Measurements from ENCODE around the gene ATG7. TPM values are rescaled to one million over a fixed set of nuclear protein-coding genes. Genes with fewer than 3 reads are reported as not detected.

Gene ATG7
- total RNA-seq, 2 experiments from 2014 or later = 29.5 to 34.2 TPM

- ChIA-PET CTCF (interaction anchor here (1.2 to 1.8 kb wide), 2 partner anchors 9 to 12 kb away, joined by 4 to 6 read pairs; no protein-coding TSS in a partner anchor), POLR2A (no interaction called here)
- Mint-ChIP-seq H3K36me3 (ENCODE audit: low read depth) (no peaks in the 10 kb centered on the region), H3K4me3 (no peak overlapping the region), H3K27ac (no peak overlapping the region), H3K9me3 (no peaks in the 10 kb centered on the region), H3K27me3 (peaks cover 7% of the 10 kb centered on the region), H3K4me1 (no peaks in the 10 kb centered on the region)
- no peak for DNase-seq
These were observed 11.7 kb upstream of the ATG7 start for GRCh38 chr3:11260460-11260859.

- peaks cover 7% of the 10 kb centered on the region for H3K27me3 Mint-ChIP-seq
- H3K4me1 Mint-ChIP-seq = peaks cover 20% of the 10 kb centered on the region
- DNase-seq = no peak
- H3K36me3 Mint-ChIP-seq (ENCODE audit: low read depth) = no peaks in the 10 kb centered on the region
- ChIA-PET POLR2A (no interaction called here), CTCF (interaction anchor here (1.9 kb wide), 1 partner anchor 8 kb away, joined by 6 read pairs; no protein-coding TSS in a partner anchor)
- no peak overlapping the region for H3K4me3 Mint-ChIP-seq
- no peaks in the 10 kb centered on the region for H3K9me3 Mint-ChIP-seq
- no peak overlapping the region for H3K27ac Mint-ChIP-seq
These were observed 3.2 kb upstream of the ATG7 start for GRCh38 chr3:11269007-11269406.

- Mint-ChIP-seq H3K27ac (peak overlapping the region; percentile 93), H3K9me3 (peaks cover 10% of the 10 kb centered on the region), H3K27me3 (no peaks in the 10 kb centered on the region), H3K4me3 (peak overlapping the region; percentile 83), H3K36me3 (ENCODE audit: low read depth) (peaks cover 30% of the 10 kb centered on the region), H3K4me1 (peaks cover 52% of the 10 kb centered on the region)
- POLR2A ChIA-PET = interaction anchor here (0.5 to 1.6 kb wide), 3 partner anchors 14 to 370 kb away, joined by 4 to 5 read pairs (median 4); no protein-coding TSS in a partner anchor
- no peak for DNase-seq
- CTCF ChIA-PET = interaction anchor here (0.6 to 3.5 kb wide), 9 partner anchors 10 to 33 kb away, joined by 3 to 17 read pairs (median 4); no protein-coding TSS in a partner anchor
These were observed 843 bp downstream of the ATG7 start for GRCh38 chr3:11272906-11273574.

- H3K27ac Mint-ChIP-seq = no peak overlapping the region
- H3K36me3 Mint-ChIP-seq (ENCODE audit: low read depth) = peaks cover 36% of the 10 kb centered on the region
- POLR2A ChIA-PET = interaction anchor here (1.6 kb wide), 1 partner anchor 13 kb away, joined by 5 read pairs; no protein-coding TSS in a partner anchor
- CTCF ChIA-PET = interaction anchor here (0.8 to 3.5 kb wide), 6 partner anchors 10 to 34 kb away, joined by 3 to 17 read pairs (median 6); no protein-coding TSS in a partner anchor
- H3K4me3 Mint-ChIP-seq = peak overlapping the region; percentile 83
- peaks cover 10% of the 10 kb centered on the region for H3K9me3 Mint-ChIP-seq
- peaks cover 54% of the 10 kb centered on the region for H3K4me1 Mint-ChIP-seq
- H3K27me3 Mint-ChIP-seq = no peaks in the 10 kb centered on the region
- no peak for DNase-seq
These were observed 1.7 kb downstream of the ATG7 start for GRCh38 chr3:11273891-11274291.

GRCh38 chr3:11274566-11275142 lies 2.5 kb downstream of the ATG7 start:
- Mint-ChIP-seq H3K4me1 (peaks cover 55% of the 10 kb centered on the region), H3K27me3 (no peaks in the 10 kb centered on the region), H3K9me3 (peaks cover 10% of the 10 kb centered on the region), H3K36me3 (ENCODE audit: low read depth) (peaks cover 38% of the 10 kb centered on the region), H3K4me3 (no peak overlapping the region), H3K27ac (peak overlapping the region; percentile 50)
- ChIA-PET POLR2A (no interaction called here), CTCF (interaction anchor here (0.8 to 3.5 kb wide), 3 partner anchors 14 to 35 kb away, joined by 3 to 17 read pairs (median 3); no protein-coding TSS in a partner anchor)
- no peak for DNase-seq

GRCh38 chr3:11275926-11276325 lies 3.7 kb downstream of the ATG7 start:
- H3K36me3 Mint-ChIP-seq (ENCODE audit: low read depth) = peaks cover 45% of the 10 kb centered on the region
- H3K27ac Mint-ChIP-seq = no peak overlapping the region
- H3K9me3 Mint-ChIP-seq = peaks cover 10% of the 10 kb centered on the region
- ChIA-PET POLR2A (no interaction called here), CTCF (no interaction called here)
- H3K4me3 Mint-ChIP-seq = no peak overlapping the region
- no peak for DNase-seq
- no peaks in the 10 kb centered on the region for H3K27me3 Mint-ChIP-seq
- H3K4me1 Mint-ChIP-seq = peaks cover 54% of the 10 kb centered on the region

GRCh38 chr3:11276901-11277300 lies 4.7 kb downstream of the ATG7 start:
- ChIA-PET CTCF (interaction anchor here (1.5 kb wide), 1 partner anchor 15 kb away, joined by 5 read pairs; no protein-coding TSS in a partner anchor), POLR2A (no interaction called here)
- no peak for DNase-seq
- peaks cover 52% of the 10 kb centered on the region for H3K4me1 Mint-ChIP-seq
- H3K9me3 Mint-ChIP-seq = peaks cover 10% of the 10 kb centered on the region
- no peak overlapping the region for H3K27ac Mint-ChIP-seq
- H3K4me3 Mint-ChIP-seq = no peak overlapping the region
- H3K27me3 Mint-ChIP-seq = no peaks in the 10 kb centered on the region
- peaks cover 47% of the 10 kb centered on the region for H3K36me3 Mint-ChIP-seq (ENCODE audit: low read depth)

- CTCF ChIA-PET = interaction anchor here (0.8 to 2.4 kb wide), 4 partner anchors 9 to 527 kb away, joined by 3 to 8 read pairs (median 4); partner anchors contain the start of gene ATG7
- H3K27ac Mint-ChIP-seq = no peak overlapping the region
- peaks cover 18% of the 10 kb centered on the region for H3K4me1 Mint-ChIP-seq
- POLR2A ChIA-PET = no interaction called here
- peaks cover 39% of the 10 kb centered on the region for H3K36me3 Mint-ChIP-seq (ENCODE audit: low read depth)
- no peaks in the 10 kb centered on the region for H3K9me3 Mint-ChIP-seq
- no peak for DNase-seq
- no peaks in the 10 kb centered on the region for H3K27me3 Mint-ChIP-seq
- no peak overlapping the region for H3K4me3 Mint-ChIP-seq
These were observed 10.3 kb downstream of the ATG7 start for GRCh38 chr3:11282250-11283138.

GRCh38 chr3:11283139-11283475 lies 10.9 kb downstream of the ATG7 start:
- H3K36me3 Mint-ChIP-seq (ENCODE audit: low read depth) = peaks cover 36% of the 10 kb centered on the region
- ChIA-PET CTCF (interaction anchor here (1.1 to 2.4 kb wide), 2 partner anchors 10 to 12 kb away, joined by 5 to 8 read pairs; partner anchors contain the start of gene ATG7), POLR2A (no interaction called here)

GRCh38 chr3:11284011-11284410 lies 11.8 kb downstream of the ATG7 start:
- no peaks in the 10 kb centered on the region for H3K9me3 Mint-ChIP-seq
- POLR2A ChIA-PET = interaction anchor here (0.6 kb wide), 1 partner anchor 116 kb away, joined by 5 read pairs; no protein-coding TSS in a partner anchor

More at GRCh38 chr3:11283139-11283475, 10.9 kb downstream of the ATG7 start:
- DNase-seq = no peak
- Mint-ChIP-seq H3K9me3 (no peaks in the 10 kb centered on the region), H3K4me3 (no peak overlapping the region), H3K4me1 (peaks cover 20% of the 10 kb centered on the region), H3K27me3 (no peaks in the 10 kb centered on the region), H3K27ac (no peak overlapping the region)

GRCh38 chr3:11285471-11285870 lies 13.3 kb downstream of the ATG7 start:
- ChIA-PET POLR2A (no interaction called here), CTCF (interaction anchor here (0.8 to 1.2 kb wide), 3 partner anchors 11 to 21 kb away, joined by 4 read pairs; no protein-coding TSS in a partner anchor)
- DNase-seq = no peak
- no peaks in the 10 kb centered on the region for H3K27me3 Mint-ChIP-seq
- no peak overlapping the region for H3K27ac Mint-ChIP-seq
- H3K4me3 Mint-ChIP-seq = no peak overlapping the region
- H3K9me3 Mint-ChIP-seq = no peaks in the 10 kb centered on the region
- peaks cover 37% of the 10 kb centered on the region for H3K36me3 Mint-ChIP-seq (ENCODE audit: low read depth)
- peaks cover 38% of the 10 kb centered on the region for H3K4me1 Mint-ChIP-seq

More at GRCh38 chr3:11284011-11284410, 11.8 kb downstream of the ATG7 start:
- DNase-seq = no peak
- no peaks in the 10 kb centered on the region for H3K27me3 Mint-ChIP-seq
- H3K4me1 Mint-ChIP-seq = peaks cover 27% of the 10 kb centered on the region
- CTCF ChIA-PET = interaction anchor here (1.3 to 2.4 kb wide), 2 partner anchors 11 to 18 kb away, joined by 3 to 8 read pairs; partner anchors contain the start of gene ATG7
- H3K36me3 Mint-ChIP-seq (ENCODE audit: low read depth) = peaks cover 33% of the 10 kb centered on the region
- H3K27ac Mint-ChIP-seq = no peak overlapping the region
- no peak overlapping the region for H3K4me3 Mint-ChIP-seq

GRCh38 chr3:11287404-11287803 lies 15.2 kb downstream of the ATG7 start:
- Mint-ChIP-seq H3K4me3 (no peak overlapping the region), H3K27me3 (no peaks in the 10 kb centered on the region), H3K27ac (no peak overlapping the region), H3K9me3 (no peaks in the 10 kb centered on the region), H3K4me1 (peaks cover 49% of the 10 kb centered on the region), H3K36me3 (ENCODE audit: low read depth) (peaks cover 37% of the 10 kb centered on the region)
- ChIA-PET POLR2A (interaction anchor here (1.5 kb wide), 1 partner anchor 14 kb away, joined by 5 read pairs; the partner anchor contains the start of gene ATG7), CTCF (interaction anchor here (1.1 to 3.2 kb wide), 2 partner anchors 9 to 14 kb away, joined by 4 to 17 read pairs; partner anchors contain the start of gene ATG7)
- no peak for DNase-seq
